Adrenal gland (tissue), 12 donors: ENCODE measurements around the gene HOXA5. TPM values are rescaled to one million over a fixed set of nuclear protein-coding genes. Genes with fewer than 3 reads are reported as not detected.

Source experiments
- DNase-seq, 7 donors: peaks; one replicate each; pipeline ENCODE4 v3.0.0-alpha.2; 2019 to 2020
- H3K27ac ChIP-seq, 5 donors: fragments of 200-600 bp; sonication (generic) in 4 of 5; 1 replicate in 3 of 5; 2 replicates in 2 of 5; pipeline versions ENCODE4 v1.5.1 to v1.8.0; 2016 to 2020; ENCODE audit warnings: mild to moderate bottlenecking in 1 of 5
- H3K27me3 ChIP-seq: fragments of 200-600 bp; 2 replicates; pipeline ENCODE4 v1.8.0; 2021
- H3K36me3 ChIP-seq, 2 donors: fragments of 200-600 bp; replicated peaks in 1 of 2; 1 replicate in 1 of 2; 2 replicates in 1 of 2; pipeline versions ENCODE4 v1.5.1 to v1.8.0; 2018 to 2022
- H3K4me1 ChIP-seq, 2 donors: fragments of 200-600 bp; replicated peaks in 1 of 2; 1 replicate in 1 of 2; 2 replicates in 1 of 2; pipeline versions ENCODE4 v1.5.1 to v1.8.0; 2018 to 2021
- H3K4me3 ChIP-seq, 4 donors: fragments of 200-600 bp; sonication (generic) in 3 of 4; one replicate each; pipeline ENCODE4 v1.5.1; 2016 to 2018
- H3K9me3 ChIP-seq, 3 donors: fragments of 200-600 bp; sonication (generic) in 1 of 3; replicated peaks in 1 of 3; 1 replicate in 2 of 3; 2 replicates in 1 of 3; pipeline versions ENCODE4 v1.5.1 to v1.8.0; 2016 to 2021
- CTCF ChIP-seq, 6 experiments: fragments of 450-650 bp in 4 of 6; fragments of 200-600 bp in 2 of 6; sonication (generic) in 1 of 6; IDR thresholded peaks; 1 replicate in 5 of 6; 2 replicates in 1 of 6; pipeline versions ENCODE4 v1.5.1 to v1.8.0; 2016 to 2021; ENCODE audit warnings: antibody characterized with exemption in 6 of 6, mild to moderate bottlenecking in 2 of 6, moderate library complexity in 1 of 6
- POLR2A ChIP-seq, 2 donors: fragments of 450-650 bp; IDR thresholded peaks; one replicate each; pipeline ENCODE4 v1.6.1; 2017; ENCODE audit warnings: antibody characterized with exemption in 2 of 2, mild to moderate bottlenecking in 2 of 2, moderate library complexity in 1 of 2
- WGBS, 4 donors: extraction: QIAGEN DNeasy Blood & Tissue Kit in 2 of 4; methylation state at CpG; one replicate each; pipeline versions ENCODE4 v1.1.5 to v1.1.7; 2013 to 2017; 5-methylcytosine and 5-hydroxymethylcytosine counted together
- intact Hi-C, 2 donors: fragments of 100-400 bp; cut with DNase I; formaldehyde crosslinking; loops; one replicate each; pipeline versions ENCODE4 v1.14.1 to v1.15.0; 2022 to 2023
- polyA plus RNA-seq, 3 donors: library from polyadenylated mRNA; stranded (reverse); fragments of 200-250 nt in 2 of 3; fragments of 350-450 nt in 1 of 3; fragmentation: Illumina TruSeq in 1 of 3; extraction: RNeasy Lipid Tissue Mini Kit (QIAGEN cat#74804) in 1 of 3; gene quantifications; one replicate each; pipeline ENCODE4 v1.2.3, GENCODE V29; 2013 to 2014
- total RNA-seq, 9 donors: library from RNA; depleted of rRNA in 4 of 9; stranded (reverse); fragments of >200 nt in 4 of 9; fragments of 120-200 nt in 1 of 9; fragmentation: NEBNext Ultra II Directional in 1 of 9; extraction: Animal tissue kit (Norgen Biotek cat#: 25700) in 1 of 9; gene quantifications; one replicate each; pipeline versions ENCODE4 v1.1.0 to v1.2.4, GENCODE V29; 2013 to 2023
- donor health status: healthy with polysubstance abuse.
- donor health status: Bipolar disorder and iron deficiency.
- donor health status: DM: yes; HTN: yes; CAD: no.
- donor health status: DM: no; HTN: no; CAD: no.
- donor health status: DM: no; HTN: no; CAD: no.
- donor health status: DM: yes; HTN: yes; CAD: no.

HOXA5 gene
- total and polyA plus RNA-seq, 12 donors, result 21.8 to 132 (median 57.0) TPM

- Histone ChIP-seq H3K4me1 (peaks cover 0 to 22% of the 10 kb centered on the region in 2 donors), H3K9me3 (no peaks in the 10 kb centered on the region), H3K27ac (peak overlapping the region in 4 of 5 donors; percentile 58 to 92 (median 75)), H3K27me3 (no peaks in the 10 kb centered on the region), H3K36me3 (no peaks in the 10 kb centered on the region), H3K4me3 (peak overlapping the region in 1 of 4 donors; percentile 44)
- DNase-seq, result no peak
- 65 to 77% (median 70%) methylated on average over 14 of the region's 14 CpGs for WGBS, 4 donors
- intact Hi-C loops, result loop anchor here in 1 of 2 donors (10.0 kb wide), 1 partner anchor 242 kb away; the partner anchor contains the start of gene SKAP2
- no peak for TF ChIP-seq CTCF (IDR thresholded peaks at IDR 0.05)
- no peak for TF ChIP-seq POLR2A (IDR thresholded peaks at IDR 0.05)
Measured at GRCh38 chr7:27106901-27107240, 36.6 kb downstream of the HOXA5 start.

- no peaks in the 10 kb centered on the region for H3K9me3 ChIP-seq
- peak overlapping the region in 4 of 5 donors; percentile 58 to 92 (median 75) for H3K27ac ChIP-seq
- DNase-seq, result peak in 1 of 7 donors; percentile 26
- H3K36me3 ChIP-seq, result no peaks in the 10 kb centered on the region
- intact Hi-C loops, result loop anchor here in 1 of 2 donors (10.0 kb wide), 1 partner anchor 242 kb away; the partner anchor contains the start of gene SKAP2
- H3K4me1 ChIP-seq, result peaks cover 0 to 23% of the 10 kb centered on the region in 2 donors
- no peaks in the 10 kb centered on the region for H3K27me3 ChIP-seq
- peak overlapping the region in 1 of 4 donors; percentile 44 for H3K4me3 ChIP-seq
- TF ChIP-seq POLR2A (IDR thresholded peaks at IDR 0.05), result no peak
- TF ChIP-seq CTCF (IDR thresholded peaks at IDR 0.05), result no peak
- WGBS, 4 donors, result 59 to 81% (median 70%) methylated on average over 23 to 44 of the region's 44 CpGs
Measured at GRCh38 chr7:27106181-27106900, 37.1 kb downstream of the HOXA5 start.

GRCh38 chr7:27105301-27106031, 38.0 kb downstream of the HOXA5 start:
- Histone ChIP-seq H3K4me3 (no peak overlapping the region), H3K27me3 (no peaks in the 10 kb centered on the region), H3K27ac (peak overlapping the region in 4 of 5 donors; percentile 7 to 92 (median 60)), H3K4me1 (peaks cover 0 to 18% of the 10 kb centered on the region in 2 donors), H3K36me3 (no peaks in the 10 kb centered on the region), H3K9me3 (no peaks in the 10 kb centered on the region)
- whole genome bisulfite sequencing, 4 donors, result 79 to 86% (median 85%) methylated on average over 12 to 13 of the region's 13 CpGs
- intact Hi-C loops, result loop anchor here in 1 of 2 donors (10.0 kb wide), 1 partner anchor 241 kb away; the partner anchor contains the start of gene SKAP2
- TF ChIP-seq CTCF (IDR thresholded peaks at IDR 0.05), result no peak
- no peak for DNase-seq
